ENCODE data around the gene PAPPA.
A peak's percentile ranks its signal among the peaks of the same experiment; 100 is the strongest.

PAPPA gene

DNA sequence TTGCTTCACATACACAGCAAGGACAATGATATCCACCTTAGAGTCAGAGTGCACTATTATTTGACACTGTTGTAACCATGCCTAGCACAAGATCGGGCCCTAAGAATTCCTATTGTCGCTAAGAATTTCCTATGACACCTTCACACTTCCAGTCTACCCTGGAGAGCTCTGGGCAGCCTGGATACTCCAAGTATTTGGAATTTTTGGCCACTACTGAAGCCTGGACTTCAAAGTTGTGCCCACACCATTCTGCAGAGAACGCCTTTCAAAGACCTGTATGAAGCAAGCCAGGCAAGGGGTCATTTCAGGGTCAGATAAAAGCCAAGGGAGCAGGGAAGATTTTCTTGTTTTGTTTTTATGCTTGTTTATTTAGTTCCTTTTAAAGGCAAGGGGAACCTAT lies 179.7 kb downstream of the PAPPA start:
- Histone ChIP-seq H3K4me1 (ENCODE audit: insufficient read depth, low read length) (peaks cover 53% of the 10 kb centered on the region), H2AFZ (ENCODE audit: low read depth, low read length) (no peak overlapping the region), H3K27me3 (ENCODE audit: insufficient read depth, low read length) (no peaks in the 10 kb centered on the region), H3K36me3 (ENCODE audit: insufficient read depth, low read length) (no peaks in the 10 kb centered on the region), H3K9me3 (ENCODE audit: low read length) (no peaks in the 10 kb centered on the region), H3K4me3 (ENCODE audit: low read length) (no peak overlapping the region)

DNA sequence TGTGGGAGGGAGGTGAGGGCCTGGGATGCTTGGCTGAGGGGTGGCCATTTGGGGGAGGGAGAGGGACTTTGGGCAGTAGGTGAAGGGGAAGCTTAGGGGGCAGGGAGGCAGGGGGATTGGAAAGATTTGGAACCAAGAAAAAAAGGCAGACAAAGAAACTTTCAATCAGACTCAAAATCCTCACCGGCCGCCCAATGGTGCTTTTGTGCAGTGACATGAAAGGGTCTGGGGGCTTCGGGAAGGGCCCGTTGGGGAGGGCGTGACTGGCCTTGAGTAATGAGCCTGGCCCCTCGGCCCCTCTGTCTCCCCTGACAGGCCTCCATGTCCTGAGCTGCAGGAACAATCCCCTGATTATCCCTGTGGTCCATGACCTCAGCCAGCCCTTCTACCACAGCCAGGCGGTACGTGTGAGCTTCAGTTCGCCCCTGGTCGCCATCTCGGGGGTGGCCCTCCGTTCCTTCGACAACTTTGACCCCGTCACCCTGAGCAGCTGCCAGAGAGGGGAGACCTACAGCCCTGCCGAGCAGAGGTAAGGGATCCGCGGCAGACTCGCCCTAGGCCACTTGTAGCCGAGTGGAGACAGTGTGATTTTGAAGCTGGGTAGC lies 181.1 kb downstream of the PAPPA start:
- Histone ChIP-seq H3K36me3 (ENCODE audit: insufficient read depth, low read length) (no peaks in the 10 kb centered on the region), H3K27me3 (ENCODE audit: insufficient read depth, low read length) (no peaks in the 10 kb centered on the region), H3K9me3 (ENCODE audit: low read length) (no peaks in the 10 kb centered on the region), H2AFZ (ENCODE audit: low read depth, low read length) (no peak overlapping the region), H3K4me1 (ENCODE audit: insufficient read depth, low read length) (peaks cover 53% of the 10 kb centered on the region), H3K4me3 (ENCODE audit: low read length) (peak overlapping the region; percentile 11)

DNA sequence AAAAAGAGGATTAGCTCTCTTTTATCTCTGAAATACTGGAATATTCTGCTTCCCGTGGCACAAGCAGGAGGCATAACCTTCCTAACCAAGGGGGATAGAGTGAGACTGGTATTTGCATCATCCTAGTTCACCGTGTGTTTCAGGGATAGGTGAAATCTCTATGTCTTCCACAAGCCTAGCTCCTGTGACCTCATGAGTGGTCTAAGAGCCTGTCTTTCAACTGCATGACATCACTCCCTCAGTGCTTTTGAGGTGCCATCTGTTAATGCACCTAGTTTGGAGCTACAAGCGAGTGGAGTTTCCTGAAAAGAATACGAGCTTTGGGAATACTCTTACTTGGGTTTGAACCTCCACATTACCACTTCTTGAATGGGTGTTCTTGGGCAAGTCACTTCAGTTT lies 181.8 kb downstream of the PAPPA start:
- no peaks in the 10 kb centered on the region for H3K36me3 ChIP-seq (ENCODE audit: insufficient read depth, low read length)
- no peaks in the 10 kb centered on the region for H3K27me3 ChIP-seq (ENCODE audit: insufficient read depth, low read length)
- H3K9me3 ChIP-seq (ENCODE audit: low read length) = no peaks in the 10 kb centered on the region
- peaks cover 53% of the 10 kb centered on the region for H3K4me1 ChIP-seq (ENCODE audit: insufficient read depth, low read length)
- H3K4me3 ChIP-seq (ENCODE audit: low read length) = peak overlapping the region; percentile 11
- no peak overlapping the region for H2AFZ ChIP-seq (ENCODE audit: low read depth, low read length)

DNA sequence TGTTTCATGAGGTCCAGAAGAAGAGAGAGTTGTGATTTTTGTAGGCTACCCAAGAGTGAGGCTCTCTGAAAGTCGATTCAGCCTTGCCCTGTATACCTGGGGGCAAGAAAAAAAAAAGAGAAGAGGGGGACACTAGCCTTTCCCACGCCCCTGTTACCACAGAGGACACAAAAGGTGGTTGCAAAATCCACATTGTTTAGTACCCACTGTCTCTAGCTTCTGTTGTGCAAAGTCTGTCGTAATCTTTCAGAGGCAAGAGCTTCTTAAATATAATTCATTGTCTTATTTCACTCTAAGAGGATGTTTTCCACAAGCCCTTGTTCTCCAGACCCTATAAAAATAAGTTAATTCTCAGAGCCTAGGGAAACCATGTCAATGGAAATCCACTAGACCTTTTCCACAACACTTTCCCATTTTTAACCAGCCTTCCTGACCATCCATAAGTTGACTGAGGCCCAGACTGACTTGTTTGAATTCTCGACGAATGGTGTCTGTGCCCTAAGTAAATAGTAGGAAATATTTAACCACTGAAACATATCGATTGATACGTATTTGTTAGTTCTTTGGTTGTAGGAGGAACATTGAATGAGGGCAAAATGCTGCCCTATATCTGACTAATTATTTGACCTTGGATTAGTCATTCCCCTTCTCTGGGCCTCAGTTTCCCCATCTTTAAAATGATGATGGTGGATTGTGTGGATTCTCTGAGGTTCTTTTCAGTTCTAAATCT lies 182.7 kb downstream of the PAPPA start:
- H3K27me3 ChIP-seq (ENCODE audit: insufficient read depth, low read length) = no peaks in the 10 kb centered on the region
- no peak overlapping the region for H2AFZ ChIP-seq (ENCODE audit: low read depth, low read length)
- peaks cover 53% of the 10 kb centered on the region for H3K4me1 ChIP-seq (ENCODE audit: insufficient read depth, low read length)
- H3K36me3 ChIP-seq (ENCODE audit: insufficient read depth, low read length) = no peaks in the 10 kb centered on the region
- H3K4me3 ChIP-seq (ENCODE audit: low read length) = no peak overlapping the region
- H3K9me3 ChIP-seq (ENCODE audit: low read length) = no peaks in the 10 kb centered on the region

DNA sequence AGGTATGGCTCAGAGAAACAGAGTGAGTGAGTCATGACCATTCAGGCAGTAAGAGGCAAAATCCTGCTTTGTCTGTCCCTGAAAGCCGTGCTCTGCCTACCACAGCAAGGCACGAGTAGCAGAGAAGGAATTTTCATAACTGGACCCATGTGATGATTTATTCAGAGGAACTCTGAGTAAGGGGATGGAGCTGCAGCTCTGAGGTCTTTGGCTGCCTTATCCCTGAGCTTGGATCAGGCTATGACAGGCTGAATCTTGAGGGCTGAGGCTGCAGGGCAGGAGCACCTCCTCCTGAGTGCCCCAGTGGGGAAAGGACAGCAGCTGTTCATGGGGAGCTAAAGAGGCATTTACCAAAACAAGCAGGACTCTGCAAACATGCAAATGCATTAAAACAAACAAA lies 183.4 kb downstream of the PAPPA start:
- H3K9me3 ChIP-seq (ENCODE audit: low read length) = no peaks in the 10 kb centered on the region
- H3K4me3 ChIP-seq (ENCODE audit: low read length) = no peak overlapping the region
- H3K36me3 ChIP-seq (ENCODE audit: insufficient read depth, low read length) = no peaks in the 10 kb centered on the region
- no peak overlapping the region for H2AFZ ChIP-seq (ENCODE audit: low read depth, low read length)
- H3K4me1 ChIP-seq (ENCODE audit: insufficient read depth, low read length) = peaks cover 56% of the 10 kb centered on the region
- no peaks in the 10 kb centered on the region for H3K27me3 ChIP-seq (ENCODE audit: insufficient read depth, low read length)

DNA sequence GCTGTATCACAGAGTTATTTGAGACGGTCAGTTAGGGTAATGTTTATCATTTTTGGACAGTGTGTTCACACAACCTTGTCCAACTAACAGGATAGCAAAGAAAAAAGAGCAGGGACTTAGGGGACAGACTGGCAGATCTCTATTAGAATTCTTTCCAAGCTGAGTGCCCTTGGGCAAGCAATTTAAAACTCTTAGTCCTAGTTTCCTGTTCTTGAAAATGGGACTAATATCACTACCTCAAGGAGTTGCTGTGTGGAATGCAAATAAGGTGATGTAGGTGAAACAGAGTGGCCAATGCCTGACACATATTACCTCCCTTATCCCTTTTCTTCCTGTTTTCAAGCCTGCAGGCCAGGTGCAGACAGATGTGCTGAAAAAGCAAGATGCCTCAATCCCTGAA lies 186.7 kb downstream of the PAPPA start:
- Histone ChIP-seq H2AFZ (ENCODE audit: low read depth, low read length) (no peak overlapping the region), H3K4me1 (ENCODE audit: insufficient read depth, low read length) (peaks cover 36% of the 10 kb centered on the region), H3K9me3 (ENCODE audit: low read length) (no peaks in the 10 kb centered on the region), H3K36me3 (ENCODE audit: insufficient read depth, low read length) (no peaks in the 10 kb centered on the region), H3K4me3 (ENCODE audit: low read length) (no peak overlapping the region), H3K27me3 (ENCODE audit: insufficient read depth, low read length) (no peaks in the 10 kb centered on the region)

DNA sequence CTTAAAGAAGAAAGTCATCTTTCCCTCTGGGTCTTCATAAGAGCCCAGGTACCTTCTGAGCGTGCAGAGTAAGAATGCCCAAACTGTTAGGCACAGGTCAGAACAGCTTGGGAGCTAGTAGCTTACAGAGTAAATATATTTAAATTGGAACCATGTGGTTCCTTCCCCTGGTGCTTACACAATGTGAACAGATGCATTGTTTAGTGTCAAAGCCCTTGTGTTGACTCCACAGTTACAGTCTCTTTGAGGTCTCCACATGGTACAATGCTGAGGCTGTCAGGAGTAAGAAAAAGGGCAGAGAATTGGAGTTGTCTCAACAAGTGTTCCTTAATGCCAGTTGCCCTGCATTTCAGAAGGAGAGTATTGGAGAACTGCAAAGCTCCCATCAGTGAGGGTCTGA lies 188.5 kb downstream of the PAPPA start:
- Histone ChIP-seq H2AFZ (ENCODE audit: low read depth, low read length) (no peak overlapping the region), H3K4me3 (ENCODE audit: low read length) (no peak overlapping the region), H3K27me3 (ENCODE audit: insufficient read depth, low read length) (no peaks in the 10 kb centered on the region), H3K9me3 (ENCODE audit: low read length) (no peaks in the 10 kb centered on the region), H3K36me3 (ENCODE audit: insufficient read depth, low read length) (peaks cover 2% of the 10 kb centered on the region), H3K4me1 (ENCODE audit: insufficient read depth, low read length) (peaks cover 19% of the 10 kb centered on the region)

DNA sequence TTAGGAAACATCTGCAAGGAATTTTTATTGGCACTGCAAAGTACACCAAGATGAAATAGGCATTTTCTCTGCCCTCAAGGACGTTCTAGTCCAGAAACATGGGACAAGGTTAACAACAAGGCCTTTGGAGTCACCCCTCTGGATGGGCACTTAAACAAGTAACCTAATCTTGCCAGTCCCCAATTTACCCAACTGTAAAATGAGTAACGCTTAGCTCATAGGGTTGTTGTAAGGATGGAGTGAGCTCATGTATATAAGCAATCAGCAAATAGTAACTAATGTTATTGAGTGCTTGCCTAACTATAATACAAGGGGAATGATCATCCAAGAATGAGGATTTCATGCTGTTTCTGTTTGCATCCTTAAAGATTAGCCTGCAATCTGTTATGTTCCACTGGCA lies 189.3 kb downstream of the PAPPA start:
- Histone ChIP-seq H3K4me3 (ENCODE audit: low read length) (no peak overlapping the region), H2AFZ (ENCODE audit: low read depth, low read length) (no peak overlapping the region), H3K9me3 (ENCODE audit: low read length) (no peaks in the 10 kb centered on the region), H3K27me3 (ENCODE audit: insufficient read depth, low read length) (no peaks in the 10 kb centered on the region), H3K4me1 (ENCODE audit: insufficient read depth, low read length) (peaks cover 11% of the 10 kb centered on the region), H3K36me3 (ENCODE audit: insufficient read depth, low read length) (peaks cover 2% of the 10 kb centered on the region)

DNA sequence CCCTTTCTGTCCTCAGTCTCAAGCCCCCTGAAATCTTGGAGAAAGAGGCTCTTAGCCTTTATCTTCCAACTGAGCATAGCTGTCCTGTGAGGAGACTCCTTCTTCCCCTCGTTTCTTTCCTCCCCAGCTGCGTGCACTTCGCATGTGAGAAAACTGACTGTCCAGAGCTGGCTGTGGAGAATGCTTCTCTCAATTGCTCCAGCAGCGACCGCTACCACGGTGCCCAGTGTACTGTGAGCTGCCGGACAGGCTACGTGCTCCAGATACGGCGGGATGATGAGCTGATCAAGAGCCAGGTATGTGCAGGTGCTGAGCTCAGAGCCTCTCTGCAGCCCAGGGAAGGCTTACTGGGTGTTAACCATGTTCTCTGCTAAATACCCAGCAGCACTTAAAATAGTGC lies 190.8 kb downstream of the PAPPA start:
- H2AFZ ChIP-seq (ENCODE audit: low read depth, low read length) = no peak overlapping the region
- no peaks in the 10 kb centered on the region for H3K9me3 ChIP-seq (ENCODE audit: low read length)
- H3K27me3 ChIP-seq (ENCODE audit: insufficient read depth, low read length) = no peaks in the 10 kb centered on the region
- peaks cover 2% of the 10 kb centered on the region for H3K36me3 ChIP-seq (ENCODE audit: insufficient read depth, low read length)
- H3K4me3 ChIP-seq (ENCODE audit: low read length) = no peak overlapping the region
- peaks cover 11% of the 10 kb centered on the region for H3K4me1 ChIP-seq (ENCODE audit: insufficient read depth, low read length)

DNA sequence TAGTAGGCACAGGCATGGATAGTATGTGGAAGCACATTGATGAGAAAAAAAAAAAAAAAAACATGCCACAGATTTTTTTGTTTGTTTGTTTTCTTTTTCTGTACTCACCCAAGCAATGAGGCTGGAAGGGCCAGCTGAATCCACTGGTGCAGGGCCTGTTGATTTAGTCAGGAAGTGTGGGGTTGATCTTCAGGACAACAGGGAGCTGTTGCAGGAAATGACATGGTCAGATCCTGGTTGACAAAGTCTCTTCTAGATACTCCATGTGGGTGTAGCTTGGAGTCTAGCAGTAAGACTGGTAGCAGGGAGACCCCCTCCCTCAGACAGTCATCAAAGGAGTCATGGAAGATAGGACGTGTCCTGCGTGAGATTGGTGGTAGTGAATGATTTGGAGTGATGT lies 191.8 kb downstream of the PAPPA start:
- H3K27me3 ChIP-seq (ENCODE audit: insufficient read depth, low read length) = no peaks in the 10 kb centered on the region
- peaks cover 2% of the 10 kb centered on the region for H3K36me3 ChIP-seq (ENCODE audit: insufficient read depth, low read length)
- H2AFZ ChIP-seq (ENCODE audit: low read depth, low read length) = no peak overlapping the region
- H3K4me3 ChIP-seq (ENCODE audit: low read length) = no peak overlapping the region
- peaks cover 11% of the 10 kb centered on the region for H3K4me1 ChIP-seq (ENCODE audit: insufficient read depth, low read length)
- H3K9me3 ChIP-seq (ENCODE audit: low read length) = no peaks in the 10 kb centered on the region

DNA sequence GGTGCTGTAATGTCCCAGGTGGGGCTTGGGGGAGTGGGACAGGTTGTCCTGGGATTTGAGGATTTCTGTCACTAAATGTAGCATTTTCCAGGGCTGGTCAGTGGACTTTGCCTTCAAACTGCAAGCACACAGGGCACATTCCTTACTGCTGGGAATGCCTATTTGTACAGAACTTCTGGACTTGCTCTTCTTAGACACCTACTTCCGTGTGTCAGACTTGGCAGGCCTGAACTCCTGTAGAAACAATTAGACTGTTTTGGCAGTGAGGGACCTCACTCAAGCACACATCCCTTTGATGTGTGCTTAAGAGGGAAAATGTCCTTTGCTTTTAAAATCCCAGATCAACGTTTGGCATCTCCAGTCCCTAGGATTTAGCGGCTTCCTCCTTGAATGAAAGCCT lies 192.2 kb downstream of the PAPPA start:
- no peaks in the 10 kb centered on the region for H3K27me3 ChIP-seq (ENCODE audit: insufficient read depth, low read length)
- H3K4me3 ChIP-seq (ENCODE audit: low read length) = no peak overlapping the region
- peaks cover 2% of the 10 kb centered on the region for H3K36me3 ChIP-seq (ENCODE audit: insufficient read depth, low read length)
- H2AFZ ChIP-seq (ENCODE audit: low read depth, low read length) = no peak overlapping the region
- H3K9me3 ChIP-seq (ENCODE audit: low read length) = no peaks in the 10 kb centered on the region
- H3K4me1 ChIP-seq (ENCODE audit: insufficient read depth, low read length) = peaks cover 11% of the 10 kb centered on the region

DNA sequence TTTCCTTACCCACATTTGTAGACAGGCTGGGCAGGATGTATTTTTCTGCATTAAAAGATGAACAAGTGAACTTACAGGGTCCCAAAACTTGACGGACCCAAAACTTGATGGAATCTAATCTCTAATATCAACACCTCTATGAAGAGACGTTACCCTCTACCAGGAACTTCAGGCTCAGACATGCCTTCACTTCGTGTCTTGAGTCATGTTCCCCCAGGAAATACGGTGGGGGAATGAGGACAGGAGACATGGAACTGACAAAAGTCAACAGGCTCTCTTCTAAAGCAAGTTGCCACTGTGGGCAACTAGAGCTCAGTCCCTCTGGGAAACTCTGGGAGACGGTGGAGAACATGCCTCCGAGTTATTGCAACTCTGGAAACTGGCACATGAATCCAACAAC lies 196.1 kb downstream of the PAPPA start:
- Histone ChIP-seq H3K4me3 (ENCODE audit: low read length) (no peak overlapping the region), H2AFZ (ENCODE audit: low read depth, low read length) (no peak overlapping the region), H3K36me3 (ENCODE audit: insufficient read depth, low read length) (peaks cover 9% of the 10 kb centered on the region), H3K27me3 (ENCODE audit: insufficient read depth, low read length) (no peaks in the 10 kb centered on the region), H3K4me1 (ENCODE audit: insufficient read depth, low read length) (no peaks in the 10 kb centered on the region), H3K9me3 (ENCODE audit: low read length) (no peaks in the 10 kb centered on the region)

DNA sequence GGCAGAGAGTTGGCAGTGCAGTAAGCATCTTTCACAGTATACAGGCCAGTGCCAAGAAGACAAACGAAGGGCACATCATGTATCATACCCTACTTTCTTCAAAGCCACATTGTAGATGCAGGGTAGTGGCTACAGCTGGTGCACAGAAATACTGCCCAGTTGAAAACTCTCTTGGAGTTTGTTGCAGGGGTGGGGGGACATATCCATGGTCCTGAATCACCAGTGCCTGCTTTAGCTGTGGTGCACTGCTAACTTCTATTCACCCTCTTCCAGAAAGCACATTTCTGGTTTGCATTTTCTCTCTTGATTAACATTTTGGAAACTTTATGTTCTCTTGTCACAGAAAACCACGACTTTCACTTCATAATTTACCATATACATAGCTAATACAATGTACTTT lies 196.6 kb downstream of the PAPPA start:
- peaks cover 10% of the 10 kb centered on the region for H3K36me3 ChIP-seq (ENCODE audit: insufficient read depth, low read length)

DNA sequence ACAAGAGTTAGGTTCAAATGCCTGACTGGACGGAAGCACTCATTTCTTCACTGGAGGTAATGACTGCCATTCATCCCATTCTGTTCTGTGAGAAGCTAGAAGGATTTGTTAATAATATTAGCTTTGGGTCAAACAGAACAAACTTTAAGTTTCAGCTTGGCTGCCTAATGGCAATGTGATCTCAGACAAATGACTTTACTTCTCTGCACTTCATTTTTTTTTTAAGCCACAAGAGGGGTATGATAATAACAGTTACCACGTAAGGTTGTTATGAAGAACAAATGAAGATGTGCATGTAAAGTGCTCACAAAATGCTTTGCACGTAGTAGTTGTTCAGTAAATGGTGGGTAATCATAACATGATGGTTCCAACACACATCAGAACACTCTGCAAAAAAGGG lies 199.4 kb downstream of the PAPPA start:
- peaks cover 10% of the 10 kb centered on the region for H3K36me3 ChIP-seq (ENCODE audit: insufficient read depth, low read length)
- no peak overlapping the region for H2AFZ ChIP-seq (ENCODE audit: low read depth, low read length)
- no peak overlapping the region for H3K4me3 ChIP-seq (ENCODE audit: low read length)

More for the DNA sequence above, 196.6 kb downstream of the PAPPA start:
- no peaks in the 10 kb centered on the region for H3K4me1 ChIP-seq (ENCODE audit: insufficient read depth, low read length)
- H2AFZ ChIP-seq (ENCODE audit: low read depth, low read length) = no peak overlapping the region
- no peaks in the 10 kb centered on the region for H3K27me3 ChIP-seq (ENCODE audit: insufficient read depth, low read length)
- H3K4me3 ChIP-seq (ENCODE audit: low read length) = no peak overlapping the region
- H3K9me3 ChIP-seq (ENCODE audit: low read length) = no peaks in the 10 kb centered on the region

More for the DNA sequence above, 199.4 kb downstream of the PAPPA start:
- no peaks in the 10 kb centered on the region for H3K4me1 ChIP-seq (ENCODE audit: insufficient read depth, low read length)
- H3K9me3 ChIP-seq (ENCODE audit: low read length) = no peaks in the 10 kb centered on the region
- no peaks in the 10 kb centered on the region for H3K27me3 ChIP-seq (ENCODE audit: insufficient read depth, low read length)

All from neuron (in vitro differentiated cells).